Measurements from ENCODE around the gene SPEM3.
A peak's percentile ranks its signal among the peaks of the same experiment; 100 is the strongest.

The SPEM3 gene

DNA sequence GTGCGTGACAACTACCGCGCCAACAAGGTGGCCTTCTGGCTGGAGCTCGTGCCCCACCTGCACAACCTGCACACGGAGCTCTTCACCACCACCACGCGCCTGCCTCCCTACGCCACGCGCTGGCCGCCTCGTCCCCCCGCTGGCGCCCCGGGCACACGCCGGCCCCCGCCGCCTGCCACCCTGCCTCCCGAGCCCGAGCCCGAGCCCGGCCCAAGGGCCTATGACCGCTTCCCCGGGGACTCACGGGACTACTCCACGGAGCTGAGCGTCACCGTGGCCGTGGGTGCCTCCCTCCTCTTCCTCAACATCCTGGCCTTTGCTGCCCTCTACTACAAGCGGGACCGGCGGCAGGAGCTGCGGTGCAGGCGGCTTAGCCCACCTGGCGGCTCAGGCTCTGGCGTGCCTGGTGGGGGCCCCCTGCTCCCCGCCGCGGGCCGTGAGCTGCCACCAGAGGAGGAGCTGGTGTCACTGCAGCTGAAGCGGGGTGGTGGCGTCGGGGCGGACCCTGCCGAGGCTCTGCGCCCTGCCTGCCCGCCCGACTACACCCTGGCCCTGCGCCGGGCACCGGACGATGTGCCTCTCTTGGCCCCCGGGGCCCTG, 11.5 kb upstream of the SPEM3 start:
- H3K27ac ChIP-seq = no peak overlapping the region

DNA sequence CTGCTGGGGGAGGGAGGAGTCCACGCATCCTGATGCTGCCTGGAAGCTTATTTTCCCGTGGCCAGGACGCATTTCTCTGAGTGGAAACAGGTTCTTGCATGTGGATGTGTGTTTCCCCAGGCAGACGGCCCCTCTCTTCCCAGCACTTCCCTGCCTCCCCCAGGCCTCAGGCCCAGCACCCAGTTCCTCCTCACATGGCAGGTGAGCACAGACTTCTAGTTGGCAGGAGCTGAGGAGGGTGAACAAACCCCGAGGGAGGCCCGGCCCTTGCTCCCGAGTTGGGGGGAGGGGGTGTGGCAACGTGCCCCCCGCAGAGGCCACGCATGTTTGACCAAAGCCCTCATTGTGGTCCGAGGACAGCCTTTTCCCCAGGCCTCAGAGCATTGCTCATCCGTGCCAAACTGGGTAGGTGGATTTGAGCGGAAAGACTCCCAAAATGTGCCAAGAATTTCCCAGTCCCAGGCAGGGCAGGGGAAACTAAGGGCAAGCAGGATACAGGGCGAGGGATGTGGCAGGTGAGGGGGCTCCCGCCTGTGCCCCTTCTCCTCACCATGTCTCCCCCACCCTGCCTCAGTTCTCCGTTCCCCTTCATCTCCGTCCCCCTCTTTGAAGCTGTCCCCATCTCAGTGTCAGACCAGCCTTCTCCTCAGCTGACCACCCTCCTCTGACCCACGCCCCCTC, 10.0 kb upstream of the SPEM3 start:
- no peak overlapping the region for H3K4me3 ChIP-seq
- no peak overlapping the region for H3K27ac ChIP-seq

More for the DNA sequence above, 11.5 kb upstream of the SPEM3 start:
- no peak overlapping the region for H3K4me3 ChIP-seq

DNA sequence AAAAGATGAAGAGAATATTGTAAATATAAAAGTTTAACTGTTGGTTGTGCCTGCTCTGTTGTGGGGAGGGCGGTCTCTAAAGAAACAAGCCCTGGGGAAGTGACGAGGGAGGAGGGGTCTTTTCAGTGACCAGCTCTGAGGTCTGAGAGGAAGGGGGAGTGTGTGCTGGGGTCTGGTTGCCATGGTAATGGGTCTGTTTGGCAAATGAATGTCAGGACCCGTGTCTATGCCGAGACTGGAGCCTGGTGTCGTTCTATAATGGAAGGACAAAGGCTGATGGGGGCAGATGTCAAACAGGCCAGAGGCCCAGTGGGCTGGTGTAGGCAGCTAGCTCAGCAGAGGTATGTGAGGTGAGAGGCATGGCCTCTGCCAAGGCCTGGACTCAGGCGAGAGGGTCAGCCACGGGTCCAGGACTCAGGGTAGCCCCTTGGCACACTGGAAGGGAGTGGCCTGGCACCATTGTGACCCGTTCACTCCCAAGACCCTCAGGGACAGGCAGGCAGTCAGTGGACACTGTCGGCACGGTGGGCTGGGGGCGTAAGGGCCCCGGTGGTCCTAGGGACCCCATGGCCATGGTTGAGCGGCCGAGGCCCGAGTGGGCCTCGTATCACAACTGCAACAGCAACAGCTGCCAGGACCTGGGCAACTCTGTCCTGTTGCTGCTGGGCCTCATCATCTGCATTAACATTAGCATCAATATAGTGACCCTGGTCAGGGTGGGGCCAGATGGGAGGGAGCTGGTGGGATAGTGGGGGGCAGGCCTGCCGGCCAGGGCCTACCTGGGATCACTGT, 8.6 kb upstream of the SPEM3 start, which contains the start of gene SPEM1:
SPEM1 (plus strand) TSS at position 506 of the 792 bp plus-strand sequence; CDS start at position 567, 61 bp downstream.
- H3K27ac ChIP-seq = no peak within 1 kb of the TSS
- no peak within 1 kb of the TSS for H3K4me3 ChIP-seq

DNA sequence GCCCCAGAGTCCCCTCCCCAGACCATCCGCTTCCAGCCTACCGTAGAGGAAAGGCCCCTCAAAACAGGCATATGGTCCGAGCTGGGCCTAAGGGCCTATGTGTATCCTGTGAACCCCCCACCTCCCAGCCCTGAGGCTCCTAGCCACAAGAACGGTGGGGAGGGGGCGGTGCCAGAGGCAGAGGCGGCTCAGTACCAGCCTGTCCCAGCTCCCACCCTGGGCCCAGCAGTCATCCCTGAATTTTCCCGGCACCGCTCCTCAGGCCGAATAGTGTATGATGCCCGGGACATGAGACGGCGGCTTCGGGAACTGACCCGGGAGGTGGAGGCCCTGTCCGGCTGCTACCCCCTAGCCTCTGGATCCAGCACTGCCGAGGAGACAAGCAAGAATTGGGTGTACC, 7.5 kb upstream of the SPEM3 start:
- H3K4me3 ChIP-seq = no peak overlapping the region
- H3K27ac ChIP-seq = no peak overlapping the region

DNA sequence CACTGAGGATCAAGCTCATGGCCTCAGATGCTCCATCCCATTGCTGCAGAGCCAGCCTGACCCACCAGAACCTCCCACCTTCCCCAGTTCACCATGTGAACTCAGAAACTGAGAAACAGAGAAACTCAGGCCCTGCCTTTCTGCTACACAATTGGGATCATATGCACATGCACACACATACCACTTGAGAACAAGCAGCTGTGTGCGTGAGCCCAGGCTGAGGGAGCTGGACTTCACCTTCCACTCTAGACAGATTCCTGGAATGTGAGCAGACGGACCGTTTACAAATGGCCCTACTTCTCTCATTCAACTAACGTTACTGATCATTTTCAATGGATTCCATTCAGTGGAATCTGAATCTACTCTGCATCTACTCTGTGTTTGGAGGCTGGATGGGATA, 5.0 kb upstream of the SPEM3 start:
- Histone ChIP-seq H3K27ac (no peak overlapping the region), H3K4me3 (no peak overlapping the region)

DNA sequence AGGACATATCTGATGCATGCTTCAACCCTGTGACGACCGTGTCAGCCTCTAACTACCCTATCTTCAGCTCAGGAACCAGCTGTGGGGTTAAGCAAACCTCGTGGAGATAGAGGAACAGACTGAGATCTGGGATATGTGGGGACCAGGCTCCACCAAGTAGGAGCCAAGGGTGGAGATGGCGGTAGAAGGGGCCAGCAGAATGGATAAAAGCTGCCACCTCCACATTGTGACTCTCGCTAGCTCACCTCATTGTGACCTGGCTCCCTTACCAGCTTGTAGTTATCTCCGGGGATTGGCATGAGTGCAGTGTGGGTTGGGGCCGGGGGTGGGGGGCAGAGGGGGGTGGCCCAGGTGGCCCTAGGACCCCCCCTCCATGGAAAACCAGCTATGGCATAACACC, 3.3 kb upstream of the SPEM3 start, which contains the start of gene SPEM2:
SPEM2 (plus strand) TSS at position 301 of the 400 bp plus-strand sequence; CDS start at position 374, 73 bp downstream.
- H3K27ac ChIP-seq = no peak within 1 kb of the TSS
- no peak within 1 kb of the TSS for H3K4me3 ChIP-seq

DNA sequence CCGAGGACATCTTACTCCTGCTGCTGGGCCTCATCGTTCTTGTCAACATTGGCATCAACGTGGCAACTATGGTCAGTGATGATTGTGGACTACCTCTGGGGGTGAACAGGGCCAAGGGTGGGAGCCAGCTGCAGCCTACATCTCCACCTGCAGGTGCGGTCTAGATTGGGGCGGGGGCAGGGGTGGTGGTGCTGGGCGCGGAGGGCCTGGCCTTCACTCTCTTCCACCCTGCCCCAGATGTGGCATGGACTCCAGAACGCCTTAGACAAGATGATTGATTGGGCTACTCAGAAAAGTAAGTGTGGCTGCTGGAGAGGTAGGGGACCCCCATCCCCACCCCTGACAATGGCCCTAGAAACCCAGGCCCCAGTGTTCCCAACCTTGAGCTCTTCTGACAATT, 2.9 kb upstream of the SPEM3 start:
- Histone ChIP-seq H3K4me3 (no peak overlapping the region), H3K27ac (no peak overlapping the region)

DNA sequence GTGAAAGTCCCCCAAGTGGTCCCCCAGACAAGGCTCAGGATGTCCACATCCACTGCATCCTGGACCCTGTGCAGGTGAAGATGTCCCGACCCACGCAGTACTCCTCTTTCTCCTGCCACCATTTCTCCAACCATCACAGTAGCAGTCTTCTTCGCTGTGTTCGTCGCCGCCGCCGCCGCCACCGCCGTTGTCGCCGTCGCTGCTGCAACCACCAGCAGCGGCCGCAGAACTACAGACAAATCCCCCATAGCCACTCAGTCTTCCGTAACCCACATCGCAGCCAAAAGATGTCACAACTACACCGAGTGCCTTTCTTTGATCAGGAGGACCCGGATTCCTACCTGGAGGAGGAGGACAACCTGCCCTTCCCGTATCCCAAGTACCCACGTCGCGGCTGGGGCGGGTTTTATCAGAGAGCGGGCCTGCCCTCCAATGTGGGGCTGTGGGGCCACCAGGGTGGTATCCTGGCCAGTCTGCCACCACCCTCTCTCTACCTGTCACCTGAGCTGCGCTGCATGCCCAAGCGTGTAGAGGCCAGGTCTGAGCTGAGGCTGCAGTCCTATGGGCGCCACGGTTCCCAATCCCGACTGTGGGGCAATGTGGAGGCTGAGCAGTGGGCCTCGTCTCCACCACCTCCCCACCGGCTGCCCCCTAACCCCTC, 2.3 kb upstream of the SPEM3 start:
- Histone ChIP-seq H3K27ac (no peak overlapping the region), H3K4me3 (no peak overlapping the region)

DNA sequence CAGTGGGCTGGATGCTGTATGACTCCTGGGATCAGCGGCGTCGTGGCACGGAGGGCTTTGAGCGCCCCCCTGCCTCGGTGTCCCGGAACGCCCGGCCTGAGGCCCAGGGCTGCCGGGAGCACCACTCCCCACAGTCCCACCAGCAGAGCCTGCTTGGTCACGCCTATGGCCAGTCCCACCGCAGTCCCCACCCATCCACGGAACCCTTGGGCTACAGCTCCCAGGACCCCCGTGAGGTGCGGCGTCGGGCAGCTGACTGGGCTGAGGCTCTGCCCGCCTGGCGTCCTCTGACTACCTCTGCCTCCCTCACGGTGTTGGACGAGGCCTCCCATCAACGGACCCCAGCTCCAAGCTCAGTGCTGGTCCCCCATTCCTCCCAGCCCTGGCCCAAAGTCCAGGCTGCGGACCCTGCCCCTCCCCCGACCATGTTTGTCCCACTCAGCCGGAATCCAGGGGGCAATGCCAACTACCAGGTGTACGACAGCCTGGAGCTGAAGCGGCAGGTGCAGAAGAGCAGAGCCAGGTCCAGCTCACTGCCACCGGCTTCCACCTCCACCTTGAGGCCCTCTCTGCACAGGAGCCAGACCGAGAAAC, 1.7 kb upstream of the SPEM3 start:
- Histone ChIP-seq H3K4me3 (no peak overlapping the region), H3K27ac (no peak overlapping the region)

DNA sequence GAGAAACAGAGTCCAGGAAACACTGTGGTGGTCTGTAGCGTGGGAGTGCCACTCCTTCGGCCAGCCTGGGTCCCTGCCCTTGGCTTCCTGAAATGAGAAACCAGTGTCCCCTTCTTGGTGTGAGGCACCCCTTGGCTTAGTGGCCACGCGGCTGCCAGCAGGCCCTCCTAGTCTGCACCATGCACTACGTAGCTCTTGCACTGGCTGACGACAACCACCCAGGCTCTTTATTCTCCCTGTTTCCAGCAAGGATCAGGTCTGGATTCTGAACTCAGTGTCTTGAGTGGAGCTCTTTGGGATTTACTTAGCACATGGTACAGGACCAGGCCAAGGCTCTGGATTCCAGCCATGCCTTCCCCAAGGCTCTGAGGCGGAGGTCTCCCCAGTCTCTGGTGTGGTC, 1.1 kb upstream of the SPEM3 start:
- Histone ChIP-seq H3K27ac (no peak overlapping the region), H3K4me3 (no peak overlapping the region)

DNA sequence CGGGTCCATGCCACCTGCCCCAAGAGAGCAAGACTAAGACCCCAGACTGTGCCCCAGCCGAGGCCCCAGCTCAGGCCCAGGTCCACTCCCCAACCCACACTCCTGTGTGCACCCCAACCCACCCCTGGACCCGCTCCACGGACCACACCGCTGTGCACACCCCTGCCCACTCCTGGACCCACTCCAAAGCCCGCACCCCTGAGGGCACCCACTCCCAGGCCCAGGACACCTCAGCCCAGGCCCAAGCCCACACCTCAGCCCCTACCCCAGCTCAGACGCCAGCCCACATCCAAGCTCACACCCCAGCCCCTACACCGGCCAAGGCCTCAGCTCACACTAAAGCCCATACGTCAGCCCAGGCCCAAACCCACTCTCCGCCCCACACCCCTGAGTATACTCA, 1.1 kb downstream of the SPEM3 start:
- Histone ChIP-seq H3K4me3 (no peak overlapping the region), H3K27ac (no peak overlapping the region)

DNA sequence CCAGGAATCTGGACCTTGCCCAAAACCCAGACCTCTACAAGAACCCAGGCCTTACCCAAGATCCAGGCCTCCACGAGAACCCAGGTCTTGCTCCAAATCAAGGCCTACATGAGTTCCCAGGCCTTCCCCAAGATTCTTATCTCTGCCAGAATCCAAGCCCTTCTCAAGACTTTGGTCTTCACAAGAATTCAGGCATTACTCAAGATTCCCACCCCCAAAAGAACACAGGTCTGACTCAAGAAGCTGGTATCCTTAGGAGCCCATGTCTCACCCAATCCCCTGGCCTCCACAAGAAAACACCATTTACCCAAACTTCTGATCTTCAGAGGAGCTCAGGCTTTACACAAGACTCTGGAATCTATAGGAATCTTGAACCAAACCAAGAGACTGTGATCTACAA, 2.6 kb downstream of the SPEM3 start:
- no peak overlapping the region for H3K4me3 ChIP-seq
- no peak overlapping the region for H3K27ac ChIP-seq

DNA sequence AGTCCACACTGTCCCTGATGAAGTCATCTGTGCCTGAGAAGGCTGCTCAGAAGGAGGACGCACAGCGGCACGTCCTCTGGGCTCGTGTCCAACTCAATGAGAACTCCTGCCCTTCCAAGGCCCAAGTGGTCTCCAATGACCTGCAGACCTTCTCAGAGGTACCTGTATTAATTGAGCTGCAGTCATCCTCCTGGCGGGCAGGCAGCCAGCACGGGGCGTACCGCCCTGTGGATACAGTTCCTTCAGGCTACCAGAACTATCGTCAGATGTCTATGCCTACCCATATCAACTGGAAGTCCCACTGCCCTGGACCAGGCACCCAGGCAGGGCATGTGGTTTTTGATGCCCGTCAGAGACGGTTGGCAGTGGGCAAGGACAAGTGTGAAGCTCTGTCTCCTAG, 3.6 kb downstream of the SPEM3 start:
- Histone ChIP-seq H3K4me3 (no peak overlapping the region), H3K27ac (no peak overlapping the region)

DNA sequence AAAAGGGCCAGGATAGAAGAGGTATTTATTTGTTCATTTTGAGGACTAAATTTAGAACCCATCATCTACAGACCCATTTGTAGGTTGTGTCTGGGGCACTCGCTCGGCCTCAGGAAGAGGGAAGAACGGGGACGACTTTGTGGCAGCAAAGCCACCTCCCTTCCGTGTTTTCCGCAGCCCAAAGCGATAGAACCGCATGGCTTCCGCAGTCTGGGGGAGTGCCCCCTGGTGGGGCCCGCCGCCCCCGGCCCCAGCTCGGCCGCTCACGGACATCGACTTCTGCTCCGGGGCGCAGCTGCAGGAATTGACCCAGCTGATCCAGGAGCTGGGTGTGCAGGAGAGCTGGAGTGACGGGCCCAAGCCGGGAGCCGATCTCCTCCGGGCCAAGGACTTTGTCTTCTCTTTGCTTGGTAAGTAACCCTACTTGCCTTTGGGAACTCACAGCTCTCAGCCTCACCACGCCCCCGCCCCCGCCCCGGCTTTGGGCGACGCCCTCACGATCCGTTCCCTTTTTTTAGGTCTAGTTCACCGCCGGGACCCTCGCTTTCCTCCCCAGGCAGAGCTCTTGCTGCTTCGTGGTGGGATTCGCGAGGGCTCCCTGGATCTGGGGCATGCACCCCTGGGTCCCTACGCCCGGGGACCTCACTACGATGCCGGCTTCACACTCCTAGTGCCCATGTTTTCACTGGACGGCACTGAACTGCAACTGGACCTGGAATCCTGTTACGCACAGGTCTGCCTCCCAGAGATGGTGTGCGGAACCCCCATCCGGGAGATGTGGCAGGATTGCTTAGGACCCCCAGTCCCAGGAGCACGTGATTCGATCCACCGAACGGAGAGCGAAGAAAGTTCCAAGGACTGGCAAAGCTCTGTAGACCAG, 7.3 kb downstream of the SPEM3 start:
- Histone ChIP-seq H3K27ac (peak overlapping the region in 20 of 21 experiments; percentile 65 to 93 (median 86)), H3K4me3 (peak overlapping the region; percentile 37 to 63 (median 53))

DNA sequence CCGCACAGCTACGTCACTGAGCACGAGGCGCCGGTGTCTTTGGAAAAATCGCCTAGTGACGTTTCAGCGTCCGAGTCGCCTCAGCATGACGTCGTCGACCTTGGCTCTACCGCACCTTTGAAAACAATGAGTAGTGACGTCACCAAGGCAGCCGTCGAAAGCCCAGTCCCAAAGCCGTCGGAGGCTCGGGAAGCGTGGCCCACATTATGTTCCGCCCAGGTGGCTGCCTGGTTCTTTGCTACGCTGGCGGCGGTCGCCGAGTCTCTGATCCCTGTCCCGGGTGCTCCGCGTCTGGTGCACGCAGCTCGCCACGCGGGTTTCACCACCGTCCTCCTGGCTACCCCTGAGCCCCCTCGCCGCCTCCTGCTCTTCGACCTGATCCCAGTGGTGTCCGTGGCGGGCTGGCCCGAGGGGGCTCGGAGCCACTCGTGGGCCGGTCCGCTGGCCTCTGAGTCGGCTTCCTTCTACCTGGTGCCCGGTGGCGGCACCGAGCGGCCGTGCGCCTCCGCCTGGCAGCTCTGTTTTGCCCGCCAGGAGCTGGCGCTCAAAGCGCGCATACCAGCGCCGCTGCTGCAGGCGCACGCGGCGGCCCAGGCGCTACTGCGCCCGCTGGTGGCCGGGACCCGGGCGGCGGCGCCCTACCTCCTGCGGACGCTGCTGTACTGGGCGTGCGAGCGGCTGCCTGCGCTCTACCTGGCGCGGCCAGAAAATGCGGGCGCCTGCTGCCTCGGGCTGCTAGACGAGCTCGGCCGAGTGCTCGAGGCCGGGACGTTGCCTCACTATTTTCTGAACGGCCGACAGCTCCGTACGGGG, 8.1 kb downstream of the SPEM3 start:
- Histone ChIP-seq H3K27ac (peak overlapping the region in 20 of 21 experiments; percentile 65 to 93 (median 86)), H3K4me3 (peak overlapping the region; percentile 37 to 63 (median 53))

DNA sequence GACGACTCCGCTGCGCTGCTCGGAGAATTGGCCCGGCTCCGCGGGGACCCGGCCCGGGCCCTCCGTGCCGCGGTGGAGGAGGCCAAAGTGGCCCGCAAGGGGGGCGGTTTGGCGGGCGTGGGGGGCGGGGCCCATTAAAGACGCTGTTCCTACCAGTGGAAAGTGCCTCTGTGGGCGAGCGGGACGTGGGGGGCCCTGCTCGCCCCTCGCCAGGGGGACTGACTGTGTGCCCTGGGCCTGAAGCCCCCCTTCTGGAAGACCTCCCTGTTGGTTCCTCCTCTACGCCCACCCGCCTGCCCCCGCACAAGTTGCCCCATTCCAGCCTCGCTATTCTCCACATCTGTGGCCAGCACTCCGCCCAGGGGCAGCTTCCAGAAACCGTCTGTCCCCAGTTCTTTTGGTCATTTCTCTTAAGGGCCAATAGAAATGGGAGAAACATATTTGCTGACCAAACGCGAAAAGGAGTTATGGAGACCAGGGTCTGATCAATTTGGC, 8.8 kb downstream of the SPEM3 start:
- peak overlapping the region; percentile 37 to 63 (median 53) for H3K4me3 ChIP-seq
- peak overlapping the region in 18 of 21 experiments; percentile 51 to 93 (median 86) for H3K27ac ChIP-seq

DNA sequence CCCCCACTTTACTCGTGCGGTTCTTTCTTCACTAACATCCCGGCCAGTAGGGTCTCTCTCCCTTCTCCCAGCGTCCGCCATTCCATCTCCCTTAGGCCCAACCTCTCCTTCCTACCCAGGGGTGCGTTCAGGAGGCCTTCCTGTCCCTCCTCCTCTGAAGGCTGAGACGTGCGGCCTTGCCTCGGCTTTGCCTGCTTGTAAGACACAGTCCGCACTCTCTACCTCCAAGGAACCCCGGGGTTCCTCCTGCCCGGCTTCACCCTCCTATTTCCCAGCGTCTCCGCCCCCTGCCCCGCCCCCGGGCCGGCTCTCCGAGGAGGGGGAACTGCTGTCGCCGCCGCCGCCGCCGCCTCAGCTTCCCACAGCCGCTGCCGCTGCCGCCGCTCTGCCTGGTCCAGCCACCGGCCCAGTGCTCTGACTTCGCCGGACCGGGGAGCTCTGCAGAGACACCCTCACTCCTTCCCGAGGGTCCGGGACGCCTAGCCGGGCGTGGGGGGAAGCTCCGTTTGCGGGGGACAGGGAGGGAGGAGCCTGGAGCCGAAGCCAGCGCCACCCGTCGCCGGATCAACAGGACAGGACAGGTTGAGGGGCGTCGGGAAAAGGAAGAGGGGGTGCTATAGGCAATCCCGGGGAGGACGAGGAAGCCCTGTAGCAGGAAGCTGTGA, 9.4 kb downstream of the SPEM3 start:
- Histone ChIP-seq H3K4me3 (peak overlapping the region; percentile 37 to 63 (median 53)), H3K27ac (peak overlapping the region in 19 of 21 experiments; percentile 29 to 93 (median 86))
